SK-N-SH (cell line): Measurements from ENCODE around the gene MICAL2.

Experiments
- RCOR1 ChIP-seq: fragments of 150-350 bp; IDR thresholded peaks from 2 replicates; pipeline ENCODE4 v1.6.1; 2017; ENCODE audit warnings: antibody characterized with exemption, low read length
- REST ChIP-seq: IDR thresholded peaks from 2 replicates; pipeline ENCODE4 v1.6.1; 2012; ENCODE audit warnings: mild to moderate bottlenecking, low read depth, low read length, moderate library complexity
- TAF1 ChIP-seq: IDR thresholded peaks from 2 replicates; pipeline ENCODE4 v1.6.1; 2012; ENCODE audit warnings: low read depth, mild to moderate bottlenecking, low read length, moderate library complexity, borderline replicate concordance
- YY1 ChIP-seq: IDR thresholded peaks from 2 replicates; pipeline ENCODE4 v1.4.0; 2012; ENCODE audit warnings: low read depth, mild to moderate bottlenecking
- ZBTB33 ChIP-seq: IDR thresholded peaks from 2 replicates; pipeline ENCODE4 v1.4.0; 2012; ENCODE audit warnings: low read depth, borderline replicate concordance
- TF ChIP-seq, protein P1 (sequence below): fragments of 200-600 bp; sonication (generic); IDR thresholded peaks from 2 replicates; pipeline ENCODE4 v1.6.1; 2017; ENCODE audit warnings: antibody characterized with exemption, mild to moderate bottlenecking, moderate library complexity

DNA sequence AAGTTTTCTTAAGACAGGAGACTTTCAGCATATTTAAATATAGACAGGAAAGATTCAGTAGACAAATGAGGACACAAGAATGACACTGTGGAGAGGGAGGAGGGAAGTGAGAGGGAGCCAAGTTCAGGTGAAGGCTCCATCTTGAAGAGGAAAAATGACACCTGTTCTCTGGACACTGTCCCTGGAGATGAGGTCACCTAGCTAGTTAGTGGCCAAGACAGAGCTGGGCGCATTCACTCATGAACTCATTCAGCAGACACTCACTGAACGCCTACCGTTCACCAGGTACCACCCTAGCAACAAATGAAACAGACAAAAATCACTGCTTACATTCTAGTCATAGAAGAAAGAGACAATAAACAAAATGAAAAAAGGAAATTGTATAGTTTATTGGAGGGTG, 163.7 kb downstream of the MICAL2 start:
- TF ChIP-seq, protein P1, sequence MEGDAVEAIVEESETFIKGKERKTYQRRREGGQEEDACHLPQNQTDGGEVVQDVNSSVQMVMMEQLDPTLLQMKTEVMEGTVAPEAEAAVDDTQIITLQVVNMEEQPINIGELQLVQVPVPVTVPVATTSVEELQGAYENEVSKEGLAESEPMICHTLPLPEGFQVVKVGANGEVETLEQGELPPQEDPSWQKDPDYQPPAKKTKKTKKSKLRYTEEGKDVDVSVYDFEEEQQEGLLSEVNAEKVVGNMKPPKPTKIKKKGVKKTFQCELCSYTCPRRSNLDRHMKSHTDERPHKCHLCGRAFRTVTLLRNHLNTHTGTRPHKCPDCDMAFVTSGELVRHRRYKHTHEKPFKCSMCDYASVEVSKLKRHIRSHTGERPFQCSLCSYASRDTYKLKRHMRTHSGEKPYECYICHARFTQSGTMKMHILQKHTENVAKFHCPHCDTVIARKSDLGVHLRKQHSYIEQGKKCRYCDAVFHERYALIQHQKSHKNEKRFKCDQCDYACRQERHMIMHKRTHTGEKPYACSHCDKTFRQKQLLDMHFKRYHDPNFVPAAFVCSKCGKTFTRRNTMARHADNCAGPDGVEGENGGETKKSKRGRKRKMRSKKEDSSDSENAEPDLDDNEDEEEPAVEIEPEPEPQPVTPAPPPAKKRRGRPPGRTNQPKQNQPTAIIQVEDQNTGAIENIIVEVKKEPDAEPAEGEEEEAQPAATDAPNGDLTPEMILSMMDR, result no peak
- TF ChIP-seq YY1, result no peak
- TF ChIP-seq RCOR1, result no peak
- TF ChIP-seq TAF1, result no peak
- no peak for TF ChIP-seq ZBTB33
- TF ChIP-seq REST, result no peak
